Fibroblast of the conjunctiva (primary cell): ENCODE results near the gene PHLDB1.
"Not testable (repeated sequence)": the region's sequence is repeated elsewhere in the genome, so short reads cannot be mapped to it uniquely, and the experiment has no call there.

ENCODE experiments used
- DNase-seq: peaks from one replicate; pipeline ENCODE4 v3.0.0-alpha.2; 2010; ENCODE audit warnings: low read depth

Gene PHLDB1

DNA sequence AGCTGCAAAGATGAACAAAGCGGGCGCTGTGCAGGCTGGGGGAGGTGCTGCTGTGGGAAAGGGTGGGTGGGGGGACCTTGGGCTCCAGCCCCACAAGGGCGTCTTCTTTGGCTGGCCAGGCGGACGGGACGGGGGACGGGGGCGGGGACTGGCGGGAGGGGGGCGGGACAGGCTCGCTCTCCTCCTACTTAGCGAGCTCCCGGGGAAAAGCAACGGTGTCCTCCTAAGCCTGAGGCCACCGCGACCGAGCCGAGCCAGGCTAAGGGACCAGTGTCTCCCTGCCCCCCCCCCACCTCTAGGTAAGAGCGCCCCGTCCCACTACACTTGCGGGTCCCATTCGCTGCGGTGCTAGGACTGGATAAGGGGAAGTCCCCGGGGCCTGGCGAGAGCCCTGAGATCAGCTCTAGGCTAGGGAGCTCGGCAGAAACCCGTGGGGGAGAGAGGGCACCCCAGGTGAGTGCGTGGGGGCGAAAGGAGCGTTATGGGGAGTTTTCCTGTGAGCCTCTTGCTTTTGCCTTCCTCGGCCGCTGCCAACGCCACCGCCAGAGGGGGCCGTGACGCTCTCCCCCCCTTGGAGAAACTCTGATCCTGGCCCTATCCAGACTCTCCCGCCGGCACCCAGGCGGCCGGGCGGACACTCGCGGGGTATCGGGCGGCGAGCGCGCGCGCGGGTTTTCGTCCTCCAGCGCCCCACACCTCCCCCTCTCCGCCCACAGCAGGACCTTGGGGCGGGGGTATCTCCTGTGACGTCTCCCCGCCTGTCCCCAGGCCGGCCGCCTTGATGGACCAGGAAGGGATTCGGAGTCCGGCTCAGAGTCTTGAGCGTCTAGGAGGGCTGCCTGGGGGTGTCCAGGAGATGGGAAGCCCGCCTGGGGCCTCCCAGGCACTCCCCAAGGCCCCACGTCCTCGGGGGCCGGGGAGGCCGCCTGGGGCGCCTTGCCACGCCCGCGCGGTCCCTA is at the start of gene PHLDB1:
Gene PHLDB1 (plus strand): TSS at position 215 of the 959 bp plus-strand sequence. CDS start 6,222 bp downstream, outside the sequence.
- no peak for DNase-seq

GRCh38 chr11:118560806-118561205 is 46.6 kb upstream of the PHLDB1 start:
- DNase-seq = no peak

GRCh38 chr11:118565051-118565450 is 42.4 kb upstream of the PHLDB1 start:
- no peak for DNase-seq

DNA sequence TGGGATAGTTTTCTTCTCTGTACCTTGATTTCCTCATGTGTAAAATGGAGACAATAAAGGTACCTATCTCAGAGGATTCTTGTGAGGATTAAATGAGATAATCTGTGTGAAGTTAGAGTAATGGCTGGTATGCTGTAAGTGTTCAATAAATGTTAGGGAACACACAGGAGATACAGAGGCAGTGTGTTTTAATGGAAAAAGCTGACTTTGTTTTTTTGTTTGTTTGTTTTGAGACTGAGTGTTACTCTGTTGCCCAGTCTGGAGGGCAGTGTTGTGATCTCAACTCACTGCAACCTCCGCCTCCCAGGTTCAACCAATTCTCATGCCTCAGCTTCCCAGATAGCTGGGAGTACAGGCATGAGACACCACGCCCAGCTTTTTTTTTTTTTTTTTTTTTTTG is 37.7 kb upstream of the PHLDB1 start:
- DNase-seq = no peak

DNA sequence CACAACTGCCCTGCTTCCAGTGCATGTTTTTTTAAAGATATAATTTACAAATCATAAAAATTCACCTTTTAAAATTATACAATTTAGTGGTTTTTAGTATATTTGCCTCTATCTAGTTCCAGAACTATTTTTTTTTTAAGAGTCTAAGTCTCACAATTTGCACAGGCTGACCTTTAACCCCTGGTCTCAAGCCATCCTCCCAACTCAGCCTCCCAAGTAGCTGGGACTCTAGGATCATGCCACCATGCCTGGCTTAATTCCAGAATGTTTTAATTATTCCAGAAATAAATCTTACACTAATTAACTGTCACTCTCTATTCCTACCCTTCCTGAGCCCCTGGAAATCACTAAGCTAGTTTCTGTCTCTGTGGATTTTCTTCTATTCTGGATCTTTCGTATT is 36.6 kb upstream of the PHLDB1 start:
- DNase-seq = no peak

DNA sequence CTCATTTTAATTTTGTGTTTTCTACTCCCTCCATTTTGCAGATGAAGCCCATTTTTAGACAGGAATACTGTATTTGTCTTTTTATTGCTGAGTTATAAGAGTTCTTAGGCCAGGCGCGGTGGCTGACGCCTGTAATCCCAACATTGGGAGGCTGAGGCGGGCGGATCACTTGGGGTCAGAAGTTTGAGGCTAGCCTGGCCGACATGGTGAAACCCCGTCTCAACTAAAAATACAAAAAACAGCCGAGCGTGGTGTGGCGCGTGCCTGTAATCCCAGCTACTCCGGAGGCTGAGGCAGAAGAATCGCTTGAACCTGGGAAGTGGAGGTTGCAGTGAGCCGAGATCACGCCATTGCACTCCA is 35.7 kb upstream of the PHLDB1 start:
- DNase-seq = not testable (repeated sequence)

GRCh38 chr11:118572061-118572980 is 35.1 kb upstream of the PHLDB1 start, which contains the start of gene ARCN1:
ARCN1 (plus strand) TSS chr11:118572409; CDS start chr11:118572548, 139 bp downstream.
- peak; percentile 42 for DNase-seq

DNA sequence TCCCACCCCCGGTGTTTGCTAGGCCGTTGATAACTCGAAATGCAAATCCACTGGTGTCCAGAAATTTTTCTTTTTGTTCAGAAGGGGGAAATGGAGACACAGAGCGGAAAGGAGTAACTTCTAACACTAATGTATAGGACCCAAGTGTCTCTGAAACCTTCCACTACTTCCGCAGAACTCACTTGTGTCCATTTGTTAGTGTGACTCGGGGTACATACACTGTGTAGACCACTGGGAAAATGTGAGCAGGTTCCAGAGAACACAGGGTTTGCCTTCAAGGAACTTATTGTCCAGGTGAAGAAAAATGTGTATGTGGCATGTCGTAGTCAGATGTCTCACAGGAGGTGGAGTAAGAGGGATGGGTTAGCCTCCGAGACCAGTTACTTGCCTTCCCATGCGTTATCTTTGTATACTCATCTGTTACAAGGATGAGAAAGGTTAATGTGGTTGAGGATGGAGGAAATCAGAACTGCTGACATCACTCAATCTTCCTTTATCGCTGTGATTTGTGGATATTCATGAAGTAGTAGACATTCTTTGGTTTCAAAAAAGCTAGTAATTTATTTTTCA is 34.3 kb upstream of the PHLDB1 start:
- no peak for DNase-seq

- DNase-seq = no peak
Observed at GRCh38 chr11:118574636-118575035, 32.8 kb upstream of the PHLDB1 start.

DNA sequence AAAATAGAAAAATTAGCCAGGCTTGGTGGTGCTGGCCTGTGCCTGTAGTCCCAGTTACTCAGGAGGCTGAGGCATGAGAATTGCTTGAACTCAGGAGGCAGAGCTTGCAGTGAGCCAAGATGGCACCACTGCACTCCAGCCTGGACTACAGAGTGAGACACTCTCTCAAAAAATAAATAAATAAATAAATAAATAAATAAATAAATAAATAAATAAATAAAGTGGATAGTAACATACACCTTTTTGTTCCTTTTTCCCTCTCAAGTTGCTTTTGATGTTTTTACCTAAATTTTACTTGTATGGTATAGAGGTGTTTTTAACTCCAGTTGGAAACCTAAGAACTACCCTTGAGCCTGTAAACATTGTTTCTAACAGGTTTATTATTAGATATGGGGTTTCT is 29.4 kb upstream of the PHLDB1 start:
- not testable (repeated sequence) for DNase-seq

DNA sequence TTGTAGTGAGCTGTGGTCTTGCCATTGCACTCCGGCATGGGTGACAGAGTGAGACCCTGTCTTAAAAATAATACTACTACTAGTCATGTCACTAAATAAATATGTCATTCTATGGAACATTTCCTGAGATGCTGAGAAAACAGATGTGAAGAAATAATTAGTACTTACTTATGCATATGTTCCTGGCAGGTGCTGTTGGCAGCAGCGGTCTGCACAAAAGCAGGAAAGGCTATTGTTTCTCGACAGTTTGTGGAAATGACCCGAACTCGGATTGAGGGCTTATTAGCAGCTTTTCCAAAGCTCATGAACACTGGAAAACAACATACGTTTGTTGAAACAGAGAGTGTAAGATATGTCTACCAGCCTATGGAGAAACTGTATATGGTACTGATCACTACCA is 26.4 kb upstream of the PHLDB1 start:
- no peak for DNase-seq

GRCh38 chr11:118587952-118588351 is 19.5 kb upstream of the PHLDB1 start:
- no peak for DNase-seq

GRCh38 chr11:118592616-118593367 is 14.6 kb upstream of the PHLDB1 start:
- DNase-seq = no peak

DNA sequence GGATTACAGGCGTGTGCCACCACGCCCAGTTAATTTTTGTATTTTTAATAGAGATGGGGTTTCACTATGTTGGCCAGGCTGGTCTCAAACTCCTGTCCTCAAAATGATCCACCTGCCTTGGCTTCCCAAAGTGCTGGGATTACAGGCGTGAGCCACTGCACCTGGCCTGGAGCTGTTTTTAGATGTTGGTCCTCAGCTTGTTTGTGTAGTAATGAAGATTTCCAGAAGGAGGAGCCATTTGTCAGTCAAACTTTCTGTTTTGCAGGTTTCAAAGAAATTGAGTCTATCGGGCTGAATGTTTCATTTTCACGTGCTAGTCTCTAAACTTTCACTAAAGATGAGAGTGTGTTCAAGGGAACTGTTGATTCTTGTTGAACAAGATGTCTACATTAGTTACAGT is 12.4 kb upstream of the PHLDB1 start:
- peak; percentile 50 for DNase-seq

DNA sequence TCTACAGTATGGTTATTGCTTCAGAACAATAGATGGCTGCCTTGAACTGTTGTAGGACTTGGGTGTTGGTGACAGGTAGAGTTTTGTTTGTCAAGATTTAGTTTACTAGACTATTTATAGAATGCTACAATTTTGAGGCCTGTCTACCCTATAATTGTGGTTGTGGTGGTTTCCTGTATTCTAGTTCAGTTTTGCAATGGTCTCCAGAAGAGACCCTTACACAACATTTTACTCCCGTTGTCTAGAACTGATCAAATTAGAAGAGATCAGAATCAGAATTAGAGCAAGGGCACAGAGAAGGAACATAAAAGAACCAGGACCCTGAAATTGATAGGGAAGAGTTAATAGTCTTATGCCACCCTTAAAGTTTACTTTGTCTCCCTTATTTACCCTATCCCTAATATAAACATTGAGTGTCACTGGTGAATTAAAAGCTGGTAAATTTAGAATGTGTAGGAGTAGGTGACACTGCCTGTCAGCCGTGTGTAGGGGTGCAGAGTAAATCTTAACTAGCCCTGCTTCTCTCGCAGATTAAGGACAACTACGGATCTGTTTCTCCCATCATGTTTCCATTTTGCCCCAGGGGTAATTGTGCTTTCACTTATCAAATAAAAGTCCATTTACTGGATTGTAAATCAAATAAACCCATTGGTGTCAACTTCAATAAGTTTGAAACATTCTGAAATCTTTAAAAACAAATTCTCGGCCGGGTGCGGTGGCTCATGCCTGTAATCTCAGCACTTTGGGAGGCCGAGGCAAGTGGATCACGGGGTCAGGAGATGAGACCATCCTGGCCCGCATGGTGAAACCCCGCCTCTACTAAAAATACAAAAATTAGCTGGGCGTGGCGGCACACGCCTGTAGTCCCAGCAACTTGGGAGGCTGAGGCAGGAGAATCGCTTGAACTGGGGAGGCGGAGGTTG is 10.9 kb upstream of the PHLDB1 start:
- no peak for DNase-seq

GRCh38 chr11:118597556-118597955 is 9.9 kb upstream of the PHLDB1 start:
- no peak for DNase-seq

GRCh38 chr11:118602331-118602730 is 5.1 kb upstream of the PHLDB1 start:
- no peak for DNase-seq

DNA sequence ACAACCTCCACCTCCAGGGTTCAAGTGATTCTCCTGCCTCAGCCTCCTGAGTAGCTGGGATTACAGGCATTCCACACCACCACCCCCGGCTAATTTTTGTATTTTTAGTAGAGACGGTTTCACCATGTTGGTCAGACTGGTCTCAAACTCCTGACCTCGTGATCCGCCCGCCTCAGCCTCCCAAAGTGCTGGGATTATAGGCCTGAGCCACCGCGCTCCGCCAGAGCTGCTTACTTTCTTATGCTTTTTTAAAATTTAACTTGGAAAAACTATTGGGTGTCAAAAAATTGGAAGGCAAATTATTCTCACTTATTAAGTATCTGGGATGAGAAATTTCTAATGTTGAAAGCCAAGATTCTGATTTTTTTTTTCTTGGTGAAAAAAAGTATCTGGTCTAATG is 3.7 kb upstream of the PHLDB1 start:
- not testable (repeated sequence) for DNase-seq

DNA sequence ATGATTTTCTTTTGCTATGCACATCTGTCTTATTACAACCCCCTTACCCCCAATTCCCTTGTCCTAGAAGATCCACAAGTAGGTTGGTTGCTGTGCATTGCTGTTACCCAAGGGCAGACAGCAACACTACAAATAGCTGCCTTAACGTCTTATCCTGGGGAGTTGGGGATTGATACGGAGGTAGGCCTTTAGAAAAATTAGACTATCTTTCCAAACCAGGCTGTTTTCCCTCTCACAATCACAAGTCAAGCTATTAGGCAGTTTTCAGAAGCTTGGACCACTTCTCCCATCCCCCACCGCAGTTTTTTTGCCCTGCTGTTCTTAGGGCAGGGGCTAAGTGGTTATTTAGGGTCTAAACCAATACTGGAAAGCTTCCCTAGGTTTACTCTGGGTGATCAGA is 2.8 kb upstream of the PHLDB1 start:
- no peak for DNase-seq

- peak; percentile 90 for DNase-seq
Observed at GRCh38 chr11:118605116-118605867, 2.1 kb upstream of the PHLDB1 start.
